Left ventricle myocardium inferior (tissue), 1 donor: ENCODE data around the gene MDGA2. TPM values are rescaled to one million over a fixed set of nuclear protein-coding genes. Genes with fewer than 3 reads are reported as not detected.

ENCODE experiments used
- DNase-seq: peaks from one replicate; pipeline ENCODE4 v3.0.0-alpha.2; 2020
- H3K27ac ChIP-seq: fragments of 200-600 bp; replicated peaks from 2 replicates; pipeline ENCODE4 v1.8.0; 2021
- H3K27me3 ChIP-seq: fragments of 200-600 bp; 2 replicates; pipeline ENCODE4 v1.8.0; 2021; ENCODE audit warnings: low read depth
- H3K36me3 ChIP-seq: fragments of 200-600 bp; 2 replicates; pipeline ENCODE4 v1.8.0; 2021
- H3K4me1 ChIP-seq: fragments of 200-600 bp; 2 replicates; pipeline ENCODE4 v1.8.0; 2021
- H3K4me3 ChIP-seq: fragments of 200-600 bp; 2 replicates; pipeline ENCODE4 v1.8.0; 2021; ENCODE audit warnings: mild to moderate bottlenecking, moderate library complexity
- H3K9me3 ChIP-seq: fragments of 200-600 bp; replicated peaks from 2 replicates; pipeline ENCODE4 v1.8.0; 2021
- intact Hi-C: fragments of 100-400 bp; cut with micrococcal nuclease; formaldehyde crosslinking; loops from one replicate; pipeline ENCODE4 v1.11.0; 2022
- long read RNA-seq: library from polyadenylated mRNA; unstranded; transcript quantifications from one replicate; pipeline ENCODE4 v2.0.0, GENCODE V29; 2021
- total RNA-seq: library from RNA; stranded (reverse); fragmentation: NEBNext Ultra II Directional; extraction: Animal tissue kit (Norgen Biotek cat#: 25700); gene quantifications from one replicate; pipeline ENCODE4 v1.2.1, GENCODE V29; 2021
- TF ChIP-seq, protein P1 (sequence below): fragments of 200-600 bp; IDR thresholded peaks from 2 replicates; pipeline ENCODE4 v1.8.0; 2021; ENCODE audit warnings: antibody characterized with exemption, mild to moderate bottlenecking, borderline replicate concordance
- donor health status: DM: no; HTN: yes; CAD: no; lungs with severe emphysema.

MDGA2 gene
- total RNA-seq, result 0.19 TPM
- long read RNA-seq, result 0 reads

DNA sequence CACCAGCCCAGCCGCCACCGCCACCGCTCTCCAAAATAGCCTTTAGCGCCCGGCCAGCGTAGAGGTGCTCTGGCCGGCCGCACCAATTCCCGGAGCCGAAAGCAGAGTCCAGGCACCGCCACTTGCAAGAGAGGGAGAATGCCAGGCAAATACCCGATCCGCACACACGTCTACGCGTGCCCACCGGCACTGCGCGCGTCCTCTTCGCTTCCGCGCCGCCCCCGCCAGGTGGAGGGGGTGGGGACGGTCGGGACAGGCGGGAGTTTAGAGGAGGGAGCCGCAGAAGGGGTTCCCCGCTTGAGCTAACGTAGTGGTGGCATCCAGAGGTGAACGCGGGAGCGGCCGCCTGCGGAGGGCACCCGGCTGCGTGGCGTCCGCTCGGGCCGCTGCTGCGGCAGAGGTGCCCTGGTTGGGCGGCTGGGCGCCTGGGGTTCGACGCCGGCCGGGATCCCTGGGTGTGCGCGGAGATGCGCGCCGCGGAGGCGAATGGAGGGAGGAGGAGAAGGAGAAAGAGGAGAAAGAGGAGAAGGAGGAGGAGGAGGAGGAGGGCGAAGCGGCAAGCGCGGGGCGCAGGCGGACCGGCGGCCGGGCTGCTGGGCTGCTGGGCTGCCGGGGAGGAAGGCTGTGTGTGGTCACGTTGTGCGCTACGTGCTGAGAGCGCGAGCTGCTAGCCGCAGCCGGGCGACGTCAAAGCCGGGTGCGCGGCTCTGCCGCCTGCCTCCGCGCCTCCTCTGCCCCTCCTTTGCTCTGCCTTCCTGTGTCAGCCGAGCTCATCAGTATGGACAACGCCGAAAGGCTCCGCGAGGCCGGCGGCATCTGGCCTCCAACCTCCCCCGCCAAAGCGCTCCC is at the start of gene MDGA2:
MDGA2 (minus strand) TSS at position 140 of the 849 bp plus-strand sequence.
- DNase-seq, result no peak
- Histone ChIP-seq H3K4me3 (peak within 1 kb of the TSS; percentile 48), H3K4me1 (peaks cover 22% of the 10 kb centered on the region), H3K27ac (no peak within 1 kb of the TSS), H3K9me3 (no peaks in the 10 kb centered on the region), H3K27me3 (peaks cover 92% of the 10 kb centered on the region), H3K36me3 (no peaks in the 10 kb centered on the region)
- TF ChIP-seq, protein P1, sequence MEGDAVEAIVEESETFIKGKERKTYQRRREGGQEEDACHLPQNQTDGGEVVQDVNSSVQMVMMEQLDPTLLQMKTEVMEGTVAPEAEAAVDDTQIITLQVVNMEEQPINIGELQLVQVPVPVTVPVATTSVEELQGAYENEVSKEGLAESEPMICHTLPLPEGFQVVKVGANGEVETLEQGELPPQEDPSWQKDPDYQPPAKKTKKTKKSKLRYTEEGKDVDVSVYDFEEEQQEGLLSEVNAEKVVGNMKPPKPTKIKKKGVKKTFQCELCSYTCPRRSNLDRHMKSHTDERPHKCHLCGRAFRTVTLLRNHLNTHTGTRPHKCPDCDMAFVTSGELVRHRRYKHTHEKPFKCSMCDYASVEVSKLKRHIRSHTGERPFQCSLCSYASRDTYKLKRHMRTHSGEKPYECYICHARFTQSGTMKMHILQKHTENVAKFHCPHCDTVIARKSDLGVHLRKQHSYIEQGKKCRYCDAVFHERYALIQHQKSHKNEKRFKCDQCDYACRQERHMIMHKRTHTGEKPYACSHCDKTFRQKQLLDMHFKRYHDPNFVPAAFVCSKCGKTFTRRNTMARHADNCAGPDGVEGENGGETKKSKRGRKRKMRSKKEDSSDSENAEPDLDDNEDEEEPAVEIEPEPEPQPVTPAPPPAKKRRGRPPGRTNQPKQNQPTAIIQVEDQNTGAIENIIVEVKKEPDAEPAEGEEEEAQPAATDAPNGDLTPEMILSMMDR, result no peak
- intact Hi-C loops, result no loop called here

DNA sequence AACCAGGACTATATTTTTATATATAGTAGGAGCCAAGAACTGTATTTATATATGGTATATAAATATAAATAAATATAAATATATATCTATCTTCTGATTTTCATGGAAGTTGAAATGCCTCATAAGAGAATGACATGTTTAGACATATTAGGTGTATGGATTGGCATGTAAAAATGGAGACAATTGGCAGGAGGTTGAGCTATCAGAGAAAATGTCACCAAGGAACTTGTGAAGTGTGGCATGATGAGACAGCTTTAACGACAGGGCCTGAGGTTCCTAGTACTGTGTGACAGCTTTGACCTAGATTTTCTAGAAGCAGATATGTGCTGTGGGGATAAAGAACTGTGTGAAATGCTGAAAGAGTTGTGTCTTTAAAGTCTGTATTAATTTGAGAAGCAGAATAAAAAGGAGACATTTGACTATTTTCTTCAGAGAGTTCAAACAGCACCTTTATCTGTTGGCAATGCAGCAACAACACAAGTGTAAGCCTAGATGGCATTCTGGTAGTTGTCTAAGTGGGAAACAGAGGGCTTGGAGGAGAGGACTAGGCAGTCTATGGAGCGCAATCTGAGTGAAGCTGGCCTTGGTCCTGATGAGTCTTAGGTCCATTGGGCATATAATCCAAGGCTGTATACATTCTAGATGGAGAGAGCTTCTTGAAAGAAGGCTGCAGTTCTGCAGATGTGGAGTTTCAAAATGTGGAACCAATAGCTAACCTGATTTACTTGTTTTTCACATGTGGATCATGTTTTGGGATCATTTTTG is 47.7 kb upstream of the MDGA2 start:
- DNase-seq, result no peak
- Histone ChIP-seq H3K27me3 (no peaks in the 10 kb centered on the region), H3K27ac (no peak overlapping the region), H3K9me3 (no peaks in the 10 kb centered on the region), H3K4me1 (no peaks in the 10 kb centered on the region), H3K4me3 (no peak overlapping the region), H3K36me3 (no peaks in the 10 kb centered on the region)
- TF ChIP-seq, protein P1, result no peak
- intact Hi-C loops, result no loop called here

- H3K27me3 ChIP-seq, result no peaks in the 10 kb centered on the region
- DNase-seq, result no peak
- TF ChIP-seq, protein P1, result no peak
- no peak overlapping the region for H3K4me3 ChIP-seq
- no peaks in the 10 kb centered on the region for H3K36me3 ChIP-seq
- no peak overlapping the region for H3K27ac ChIP-seq
- intact Hi-C loops, result no loop called here
- peaks cover 8% of the 10 kb centered on the region for H3K9me3 ChIP-seq
- no peaks in the 10 kb centered on the region for H3K4me1 ChIP-seq
These were observed 44.9 kb upstream of the MDGA2 start for GRCh38 chr14:47720281-47720680.

DNA sequence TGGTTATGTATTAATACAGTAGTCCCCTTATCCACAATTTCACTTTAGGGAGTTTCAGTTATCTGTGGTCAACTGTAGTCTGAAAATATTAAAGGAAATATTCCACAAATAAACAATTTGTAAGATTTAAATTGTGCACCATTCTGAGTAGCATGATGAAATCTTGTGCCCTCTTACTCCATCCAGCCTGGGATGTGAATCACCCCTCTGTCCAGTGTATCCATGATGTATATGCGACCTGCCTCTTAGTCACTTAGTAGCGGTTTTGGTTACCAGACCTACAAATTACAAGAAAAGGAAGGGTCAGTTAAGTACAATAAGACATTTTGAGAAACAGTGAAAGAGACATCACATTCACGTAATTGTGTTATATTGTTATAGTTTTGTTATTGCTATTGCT is 39.9 kb upstream of the MDGA2 start:
- TF ChIP-seq, protein P1, result no peak
- Histone ChIP-seq H3K4me1 (no peaks in the 10 kb centered on the region), H3K27me3 (no peaks in the 10 kb centered on the region), H3K27ac (no peak overlapping the region), H3K9me3 (peaks cover 10% of the 10 kb centered on the region), H3K4me3 (no peak overlapping the region), H3K36me3 (no peaks in the 10 kb centered on the region)
- no peak for DNase-seq
- intact Hi-C loops, result no loop called here

DNA sequence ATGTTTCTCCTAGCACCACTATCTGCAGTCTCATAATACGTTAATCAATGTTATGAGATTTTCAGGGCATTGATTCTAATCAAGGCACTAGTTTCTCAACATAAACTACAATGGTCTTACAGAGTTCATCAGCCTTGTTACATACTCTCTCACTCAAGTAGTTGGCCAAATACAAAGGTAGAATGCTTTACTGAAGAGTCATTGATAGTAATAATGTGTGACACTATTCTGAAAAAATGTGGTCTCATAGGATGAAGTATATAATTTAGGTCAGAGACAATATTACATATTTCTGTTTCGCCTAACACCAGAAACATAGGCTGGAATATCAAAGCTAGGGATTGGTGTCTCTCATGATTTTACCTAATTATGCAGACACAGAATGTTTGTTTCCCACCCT is 35.2 kb upstream of the MDGA2 start:
- peaks cover 4% of the 10 kb centered on the region for H3K9me3 ChIP-seq
- intact Hi-C loops, result no loop called here
- H3K4me1 ChIP-seq, result no peaks in the 10 kb centered on the region
- H3K27ac ChIP-seq, result no peak overlapping the region
- TF ChIP-seq, protein P1, result no peak
- DNase-seq, result no peak
- H3K27me3 ChIP-seq, result no peaks in the 10 kb centered on the region
- H3K36me3 ChIP-seq, result no peaks in the 10 kb centered on the region
- no peak overlapping the region for H3K4me3 ChIP-seq
